HG03378 (cell line): Measurements from ENCODE around the gene PROK2.

ENCODE experiments used
- ATAC-seq: cut with Tn5 transposase; IDR thresholded peaks from one replicate; pipeline ENCODE4 v1.9.1; 2021; ENCODE audit warnings: mild to moderate bottlenecking, moderate library complexity; ENCODE audit not compliant: unreplicated experiment

The PROK2 gene

GRCh38 chr3:71787851-71788405 is 3.0 kb upstream of the PROK2 start:
- no peak for ATAC-seq

- ATAC-seq: no peak
Observed at GRCh38 chr3:71786551-71786950, 1.6 kb upstream of the PROK2 start.

- no peak for ATAC-seq
Observed at GRCh38 chr3:71786217-71786549, 1.2 kb upstream of the PROK2 start.

- ATAC-seq: no peak
Observed at GRCh38 chr3:71785532-71786216, 726 bp upstream of the PROK2 start.

GRCh38 chr3:71784201-71784913 is 591 bp downstream of the PROK2 start:
- no peak for ATAC-seq

GRCh38 chr3:71783152-71783551 is 1.8 kb downstream of the PROK2 start:
- no peak for ATAC-seq

GRCh38 chr3:71780430-71780829 is 4.5 kb downstream of the PROK2 start:
- no peak for ATAC-seq

GRCh38 chr3:71779674-71780377 is 5.1 kb downstream of the PROK2 start:
- ATAC-seq: no peak

GRCh38 chr3:71778353-71778752 is 6.6 kb downstream of the PROK2 start:
- no peak for ATAC-seq

- no peak for ATAC-seq
Observed at GRCh38 chr3:71776538-71776937, 8.4 kb downstream of the PROK2 start.

GRCh38 chr3:71771884-71772283 is 13.1 kb downstream of the PROK2 start:
- ATAC-seq: no peak

GRCh38 chr3:71771126-71771525 is 13.8 kb downstream of the PROK2 start:
- ATAC-seq: no peak

GRCh38 chr3:71763426-71763825 is 21.5 kb downstream of the PROK2 start:
- no peak for ATAC-seq

GRCh38 chr3:71760140-71760539 is 24.8 kb downstream of the PROK2 start:
- no peak for ATAC-seq

- ATAC-seq: no peak
Observed at GRCh38 chr3:71759401-71759800, 25.5 kb downstream of the PROK2 start.

- no peak for ATAC-seq
Observed at GRCh38 chr3:71758091-71758490, 26.9 kb downstream of the PROK2 start.

- ATAC-seq: no peak
Observed at GRCh38 chr3:71754610-71755253, 30.2 kb downstream of the PROK2 start.

- ATAC-seq: no peak
Observed at GRCh38 chr3:71753701-71754609, 31.0 kb downstream of the PROK2 start, which contains the start of gene GPR27. Gene GPR27, plus strand, starts transcription at chr3:71753855. Its CDS starts 195 bp downstream, at chr3:71754050.

- ATAC-seq: no peak
Observed at GRCh38 chr3:71752831-71753700, 31.9 kb downstream of the PROK2 start.
